Aorta (tissue), 5 donors: ENCODE results near the gene SRRD. TPM values are rescaled to one million over a fixed set of nuclear protein-coding genes. Genes with fewer than 3 reads are reported as not detected.

Source experiments
- ATAC-seq: fragments of 200-7000 bp; cut with Tn5 transposase; one replicate; pipeline ENCODE4 v1.9.1; 2022; ENCODE audit warnings: moderate library complexity; ENCODE audit not compliant: low FRiP score
- DNase-seq, 2 donors: peaks; one replicate each; pipeline ENCODE4 v3.0.0-alpha.2; 2020
- H3K27ac ChIP-seq, 2 donors: one replicate each; pipeline ENCODE4 v1.5.1; 2013; ENCODE audit warnings: low read length in 2 of 2, mild to moderate bottlenecking in 2 of 2, moderate library complexity in 2 of 2, control low read depth in 1 of 2, inconsistent platforms in 1 of 2, low read depth in 1 of 2
- H3K27me3 ChIP-seq, 2 donors: one replicate each; pipeline ENCODE4 v1.6.1; 2013; ENCODE audit warnings: control low read depth in 1 of 2, low read length in 1 of 2, mild to moderate bottlenecking in 1 of 2, moderate library complexity in 1 of 2; ENCODE audit not compliant: insufficient read depth in 2 of 2, control insufficient read depth in 1 of 2
- H3K36me3 ChIP-seq, 2 donors: one replicate each; pipeline ENCODE4 v1.6.1; 2013; ENCODE audit warnings: control low read depth in 1 of 2, low read length in 1 of 2, mild to moderate bottlenecking in 1 of 2; ENCODE audit not compliant: insufficient read depth in 2 of 2, control insufficient read depth in 1 of 2
- H3K4me1 ChIP-seq, 2 donors: one replicate each; pipeline ENCODE4 v1.6.1; 2013; ENCODE audit warnings: low read length in 2 of 2, control low read depth in 1 of 2, mild to moderate bottlenecking in 1 of 2, moderate library complexity in 1 of 2; ENCODE audit not compliant: insufficient read depth in 2 of 2, control insufficient read depth in 1 of 2
- H3K4me3 ChIP-seq, 2 donors: one replicate each; pipeline ENCODE4 v1.5.1; 2013; ENCODE audit warnings: low read length in 2 of 2, control low read depth in 1 of 2, mild to moderate bottlenecking in 1 of 2
- H3K9me3 ChIP-seq: one replicate; pipeline ENCODE4 v1.6.1; 2013; ENCODE audit warnings: mild to moderate bottlenecking, low read length; ENCODE audit not compliant: control insufficient read depth
- WGBS, 2 donors: extraction: QIAGEN DNeasy Blood & Tissue Kit; methylation state at CpG; one replicate each; pipeline ENCODE4 v1.1.7; 2013; 5-methylcytosine and 5-hydroxymethylcytosine counted together
- intact Hi-C, 2 donors: fragments of 100-400 bp; cut with DNase I; formaldehyde crosslinking; loops; one replicate each; pipeline versions ENCODE4 v1.14.2 to v1.15.0; 2022
- polyA plus RNA-seq, 2 donors: library from polyadenylated mRNA; stranded (reverse); fragments of 200-250 nt; gene quantifications; one replicate each; pipeline ENCODE4 v1.2.3, GENCODE V29; 2013
- total RNA-seq, 2 donors: library from RNA; stranded (reverse); fragmentation: NEBNext Ultra II Directional; extraction: Animal tissue kit (Norgen Biotek cat#: 25700); gene quantifications; one replicate each; pipeline ENCODE4 v1.2.1, GENCODE V29; 2021
- donor health status: healthy with polysubstance abuse.
- donor health status: Bipolar disorder and iron deficiency.
- donor health status: DM: no; HTN: no; CAD: no.
- donor health status: DM: no; HTN: no; CAD: no.
- donor health status: DM: yes; HTN: yes; CAD: no.

SRRD gene
- total and polyA plus RNA-seq, 4 donors: 3.6 to 18.4 (median 9.7) TPM

DNA sequence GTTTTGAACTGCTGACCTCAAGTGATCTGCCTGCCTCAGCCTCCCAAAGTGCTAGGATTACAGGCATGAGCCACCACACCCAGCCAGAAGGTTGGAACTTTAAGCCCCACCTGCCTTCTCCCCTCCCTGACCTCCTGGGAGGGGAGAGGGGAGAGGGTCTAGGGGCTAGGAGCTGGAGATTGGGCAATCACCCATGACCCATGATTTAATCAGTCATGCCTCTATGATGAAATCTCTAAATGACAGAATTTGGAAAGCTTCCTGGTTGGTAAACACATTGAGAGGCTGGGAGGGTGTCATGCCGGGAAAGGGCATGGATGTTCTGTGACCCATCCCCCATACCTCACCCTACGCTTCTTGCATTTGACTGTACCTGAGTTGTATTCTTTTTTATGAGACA lies 45.7 kb downstream of the SRRD start:
- no peaks in the 10 kb centered on the region for H3K27me3 ChIP-seq
- H3K4me3 ChIP-seq: no peak overlapping the region
- no peaks in the 10 kb centered on the region for H3K36me3 ChIP-seq
- ATAC-seq (peak; percentile 34), DNase-seq (no peak)
- H3K4me1 ChIP-seq: no peaks in the 10 kb centered on the region
- WGBS, 2 donors: 43 to 54% methylated on average over 2 of the region's 2 CpGs
- intact Hi-C loops: no loop called here
- no peak overlapping the region for H3K27ac ChIP-seq
- no peaks in the 10 kb centered on the region for H3K9me3 ChIP-seq

DNA sequence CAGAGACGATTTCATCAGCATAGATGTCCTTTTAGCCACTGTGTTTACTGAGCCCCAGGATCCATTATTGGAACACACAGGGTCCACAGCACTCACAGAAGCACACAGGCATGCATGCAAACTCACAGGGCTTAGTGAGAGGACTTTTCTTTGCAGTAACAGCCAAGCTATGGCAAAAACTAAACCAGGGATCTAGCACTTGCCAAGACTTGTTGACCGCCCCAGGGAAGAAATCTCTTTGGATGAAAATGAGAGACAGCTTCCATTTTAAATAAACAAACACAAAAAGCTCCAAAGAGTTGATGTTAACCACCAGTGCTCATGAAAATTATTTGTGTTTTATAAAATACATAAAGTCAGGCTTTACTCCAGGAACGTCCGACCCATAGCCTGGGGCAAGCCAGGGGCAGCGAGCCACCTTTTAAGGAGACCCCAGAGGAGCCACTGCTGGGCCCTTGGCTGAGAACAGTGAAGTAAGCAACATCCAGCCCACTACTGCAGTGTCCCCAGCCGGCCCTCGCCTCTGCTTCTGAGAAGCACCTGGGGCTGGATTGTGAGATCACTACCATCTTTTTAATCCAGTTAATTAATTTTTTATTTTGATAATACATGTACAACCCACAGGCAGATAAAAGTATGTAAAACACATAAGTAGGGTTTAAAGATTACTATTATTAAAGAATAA lies 50.6 kb downstream of the SRRD start:
- no peak overlapping the region for H3K27ac ChIP-seq
- no peaks in the 10 kb centered on the region for H3K27me3 ChIP-seq
- intact Hi-C loops: no loop called here
- no peaks in the 10 kb centered on the region for H3K36me3 ChIP-seq
- DNase-seq (no peak), ATAC-seq (no peak)
- WGBS, 2 donors: 83 to 87% methylated on average over 7 of the region's 7 CpGs
- H3K4me3 ChIP-seq: no peak overlapping the region
- H3K4me1 ChIP-seq: no peaks in the 10 kb centered on the region
- no peaks in the 10 kb centered on the region for H3K9me3 ChIP-seq

DNA sequence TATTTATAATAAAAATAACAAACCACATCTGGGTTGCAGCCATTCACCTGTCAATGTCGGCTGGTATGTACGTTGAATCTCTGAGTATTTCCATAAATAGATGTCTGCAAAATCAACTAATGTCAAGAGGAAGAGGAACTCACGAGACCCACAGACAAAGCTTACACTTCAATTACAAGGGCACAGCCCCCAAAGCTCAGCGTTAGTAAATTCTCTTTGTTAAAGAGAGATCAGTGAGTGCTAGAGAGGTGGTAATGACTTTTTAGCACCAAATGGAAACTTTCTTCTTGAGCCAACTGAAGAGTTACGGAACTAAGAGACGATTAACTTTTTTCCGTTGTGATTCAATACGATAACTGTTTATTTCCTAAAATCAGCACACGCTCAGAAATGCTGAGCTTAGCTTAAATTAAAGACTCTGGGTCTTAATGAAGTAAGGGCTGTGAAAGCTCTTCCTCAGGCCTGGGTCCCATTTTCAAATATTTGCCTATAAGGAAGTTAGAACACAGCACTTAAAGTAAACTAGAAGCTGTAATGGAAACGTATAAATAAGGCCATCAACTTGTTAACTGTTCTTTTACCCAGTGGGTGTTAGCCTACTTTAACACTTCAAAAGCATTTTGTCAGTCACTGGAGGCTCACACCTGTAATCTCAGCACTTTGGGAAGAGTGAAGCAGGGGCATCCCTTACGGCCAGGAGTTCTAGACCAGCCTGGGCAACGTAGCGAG lies 51.4 kb downstream of the SRRD start:
- Histone ChIP-seq H3K4me3 (no peak overlapping the region), H3K27me3 (no peaks in the 10 kb centered on the region), H3K27ac (no peak overlapping the region), H3K9me3 (no peaks in the 10 kb centered on the region), H3K36me3 (no peaks in the 10 kb centered on the region), H3K4me1 (no peaks in the 10 kb centered on the region)
- ATAC-seq: no peak
- intact Hi-C loops: no loop called here
- no peak for DNase-seq
- WGBS, 2 donors: 71 to 77% methylated on average over 13 of the region's 13 CpGs

DNA sequence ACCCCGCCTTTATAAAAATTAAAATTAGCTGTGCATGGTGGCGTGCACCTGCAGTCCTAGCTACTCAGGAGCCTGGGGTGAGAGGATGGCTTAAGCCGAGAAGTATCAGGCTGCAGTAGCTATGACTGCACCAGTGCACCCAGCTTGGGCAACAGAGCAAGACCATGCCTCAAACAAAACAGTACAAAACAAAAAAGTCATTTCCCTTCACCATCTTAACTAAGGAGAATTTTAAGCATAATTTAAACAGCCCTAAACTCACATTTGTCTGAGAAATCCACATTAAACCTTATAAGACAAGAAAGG lies 51.9 kb downstream of the SRRD start:
- no peak overlapping the region for H3K27ac ChIP-seq
- H3K36me3 ChIP-seq: no peaks in the 10 kb centered on the region

DNA sequence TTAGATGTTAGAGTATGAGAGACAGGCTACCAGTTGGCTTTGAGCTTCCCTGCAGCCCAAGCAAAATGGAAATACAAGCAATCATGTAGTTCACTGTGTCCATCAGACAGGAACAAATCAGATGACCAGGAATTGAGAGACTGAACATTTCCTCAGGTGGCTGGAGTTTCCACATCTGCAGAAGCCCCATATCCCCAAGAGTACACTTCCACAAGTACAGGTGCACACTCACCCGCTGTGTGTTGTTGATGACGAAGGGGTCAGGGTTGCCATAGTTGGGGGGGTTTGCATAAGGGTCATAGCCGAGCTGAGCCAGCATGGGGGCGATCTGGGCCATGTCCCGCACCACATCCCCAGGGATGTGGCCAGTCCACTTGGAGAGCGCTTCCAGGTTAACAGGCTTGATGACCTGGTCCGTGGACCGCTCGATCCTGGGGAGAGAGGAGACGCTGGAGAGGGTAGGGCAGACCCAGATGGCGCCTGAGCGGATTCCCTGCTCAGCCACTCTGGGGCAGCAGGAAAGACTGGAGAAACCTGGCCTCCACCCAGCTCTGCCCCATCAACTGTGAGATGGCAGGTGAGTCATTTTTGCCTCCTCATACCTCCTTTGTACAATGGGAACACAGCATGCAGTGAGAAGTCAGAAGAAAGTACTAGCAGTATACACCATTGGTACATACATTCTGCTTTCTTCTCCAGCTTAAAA lies 52.5 kb downstream of the SRRD start:
- H3K4me3 ChIP-seq: no peak overlapping the region
- no peaks in the 10 kb centered on the region for H3K36me3 ChIP-seq
- no peak for DNase-seq
- H3K9me3 ChIP-seq: no peaks in the 10 kb centered on the region
- no peaks in the 10 kb centered on the region for H3K4me1 ChIP-seq
- no peaks in the 10 kb centered on the region for H3K27me3 ChIP-seq
- H3K27ac ChIP-seq: no peak overlapping the region
- ATAC-seq: no peak
- intact Hi-C loops: no loop called here
- 94 to 96% methylated on average over 12 of the region's 12 CpGs for WGBS, 2 donors

More for the DNA sequence above, 51.9 kb downstream of the SRRD start:
- Histone ChIP-seq H3K27me3 (no peaks in the 10 kb centered on the region), H3K9me3 (no peaks in the 10 kb centered on the region), H3K4me1 (no peaks in the 10 kb centered on the region), H3K4me3 (no peak overlapping the region)
- intact Hi-C loops: no loop called here
- ATAC-seq (no peak), DNase-seq (no peak)
- 97% methylated on average over 3 of the region's 3 CpGs for WGBS, 2 donors

DNA sequence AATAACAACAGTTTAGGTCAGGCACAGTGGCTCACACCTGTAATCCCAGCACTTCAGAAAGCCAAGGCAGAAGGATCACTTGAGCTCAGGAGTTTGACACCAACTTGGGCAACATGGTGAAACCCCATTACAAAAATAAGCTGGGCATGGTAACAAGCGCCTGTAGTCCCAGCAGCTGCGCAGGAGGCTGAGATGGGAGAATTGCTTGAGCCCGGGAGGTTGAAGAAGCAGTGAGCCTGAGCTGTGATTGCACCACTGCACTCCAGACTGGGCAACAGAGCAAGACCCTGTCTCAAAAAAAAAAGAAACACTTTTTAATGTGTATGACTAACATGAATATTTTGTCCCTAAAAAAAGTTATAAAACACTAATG lies 53.1 kb downstream of the SRRD start:
- 97 to 98% methylated on average over 3 of the region's 3 CpGs for WGBS, 2 donors

DNA sequence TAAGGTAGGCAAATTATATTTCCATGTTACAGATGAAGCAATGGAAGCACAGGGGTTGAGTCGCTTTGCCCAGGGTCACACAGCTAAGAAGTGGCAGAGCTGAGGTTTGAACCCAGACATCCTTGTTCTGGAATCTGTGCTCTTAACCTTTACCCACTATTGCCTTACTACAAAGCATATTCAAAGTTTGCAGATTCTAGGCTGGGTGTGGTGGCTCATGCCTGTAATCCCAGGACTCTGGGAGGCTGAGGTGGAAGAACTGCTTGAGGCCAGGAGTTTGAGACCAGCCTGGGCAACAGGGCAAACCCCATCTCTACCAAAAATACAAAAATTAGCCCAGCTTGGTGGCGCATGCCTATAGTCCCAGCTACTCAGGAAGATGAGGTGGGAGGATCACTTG lies 56.4 kb downstream of the SRRD start:
- DNase-seq (no peak), ATAC-seq (no peak)
- Histone ChIP-seq H3K9me3 (no peaks in the 10 kb centered on the region), H3K27ac (no peak overlapping the region), H3K4me1 (no peaks in the 10 kb centered on the region), H3K4me3 (no peak overlapping the region), H3K27me3 (no peaks in the 10 kb centered on the region), H3K36me3 (no peaks in the 10 kb centered on the region)
- WGBS, 2 donors: 91 to 96% methylated on average over 2 of the region's 2 CpGs
- intact Hi-C loops: no loop called here

More for the DNA sequence above, 53.1 kb downstream of the SRRD start:
- Histone ChIP-seq H3K27ac (no peak overlapping the region), H3K4me3 (no peak overlapping the region), H3K4me1 (no peaks in the 10 kb centered on the region), H3K9me3 (no peaks in the 10 kb centered on the region), H3K27me3 (no peaks in the 10 kb centered on the region), H3K36me3 (no peaks in the 10 kb centered on the region)
- no peak for DNase-seq
- intact Hi-C loops: no loop called here
- no peak for ATAC-seq

DNA sequence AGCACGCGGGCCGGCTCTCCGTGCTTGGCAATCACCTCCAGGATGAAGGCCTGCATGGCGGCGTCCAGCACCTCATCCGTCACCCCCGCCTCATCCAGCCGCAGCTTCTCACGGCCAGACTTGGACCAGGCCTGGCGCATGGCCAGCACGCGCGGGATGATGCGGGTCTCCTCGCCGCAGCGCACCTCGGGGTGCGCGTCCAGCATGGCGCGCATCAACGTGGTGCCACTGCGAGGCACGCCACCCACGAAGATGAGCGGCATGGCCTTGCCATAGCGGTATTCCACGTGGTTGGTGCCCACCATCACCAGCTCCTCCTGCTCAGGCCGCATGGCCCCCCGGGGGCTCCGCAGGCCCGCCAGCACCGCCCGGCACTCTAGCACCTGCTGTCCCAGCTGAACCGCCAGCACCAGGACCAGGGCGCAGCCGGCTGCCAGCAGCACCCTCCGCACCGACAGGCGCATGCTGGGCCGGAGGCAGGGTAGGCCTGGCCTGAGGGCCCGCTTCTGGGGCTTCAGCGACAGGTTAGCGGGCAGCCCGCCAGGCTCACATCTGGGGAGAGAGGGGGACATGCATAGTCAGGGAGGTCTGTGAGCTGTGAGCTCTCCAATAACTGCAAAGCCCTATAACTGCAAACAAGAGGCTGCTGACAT lies 57.6 kb downstream of the SRRD start:
- no peaks in the 10 kb centered on the region for H3K36me3 ChIP-seq
- peak; percentile 16 for ATAC-seq
- 95 to 97% methylated on average over 39 to 47 of the region's 47 CpGs for WGBS, 2 donors

More for the DNA sequence above, 57.6 kb downstream of the SRRD start:
- H3K27me3 ChIP-seq: no peaks in the 10 kb centered on the region
- no peak overlapping the region for H3K27ac ChIP-seq
- intact Hi-C loops: no loop called here
- no peak for DNase-seq
- H3K9me3 ChIP-seq: no peaks in the 10 kb centered on the region
- H3K4me3 ChIP-seq: no peak overlapping the region
- H3K4me1 ChIP-seq: no peaks in the 10 kb centered on the region
